HG03066 (cell line): Measurements from ENCODE around the gene EEF1B2.
"Not testable (repeated sequence)": the region's sequence is repeated elsewhere in the genome, so short reads cannot be mapped to it uniquely, and the experiment has no call there.

Experiments used
- ATAC-seq: cut with Tn5 transposase; IDR thresholded peaks from one replicate; pipeline ENCODE4 v1.9.1; 2021; ENCODE audit warnings: low read depth; ENCODE audit not compliant: unreplicated experiment

Gene EEF1B2

GRCh38 chr2:206163251-206163880 lies 3.7 kb downstream of the EEF1B2 start:
- ATAC-seq: no peak

- no peak for ATAC-seq
Observed at GRCh38 chr2:206164261-206164862, 4.7 kb downstream of the EEF1B2 start.

GRCh38 chr2:206168230-206168629 lies 8.5 kb downstream of the EEF1B2 start:
- ATAC-seq: not testable (repeated sequence)

DNA sequence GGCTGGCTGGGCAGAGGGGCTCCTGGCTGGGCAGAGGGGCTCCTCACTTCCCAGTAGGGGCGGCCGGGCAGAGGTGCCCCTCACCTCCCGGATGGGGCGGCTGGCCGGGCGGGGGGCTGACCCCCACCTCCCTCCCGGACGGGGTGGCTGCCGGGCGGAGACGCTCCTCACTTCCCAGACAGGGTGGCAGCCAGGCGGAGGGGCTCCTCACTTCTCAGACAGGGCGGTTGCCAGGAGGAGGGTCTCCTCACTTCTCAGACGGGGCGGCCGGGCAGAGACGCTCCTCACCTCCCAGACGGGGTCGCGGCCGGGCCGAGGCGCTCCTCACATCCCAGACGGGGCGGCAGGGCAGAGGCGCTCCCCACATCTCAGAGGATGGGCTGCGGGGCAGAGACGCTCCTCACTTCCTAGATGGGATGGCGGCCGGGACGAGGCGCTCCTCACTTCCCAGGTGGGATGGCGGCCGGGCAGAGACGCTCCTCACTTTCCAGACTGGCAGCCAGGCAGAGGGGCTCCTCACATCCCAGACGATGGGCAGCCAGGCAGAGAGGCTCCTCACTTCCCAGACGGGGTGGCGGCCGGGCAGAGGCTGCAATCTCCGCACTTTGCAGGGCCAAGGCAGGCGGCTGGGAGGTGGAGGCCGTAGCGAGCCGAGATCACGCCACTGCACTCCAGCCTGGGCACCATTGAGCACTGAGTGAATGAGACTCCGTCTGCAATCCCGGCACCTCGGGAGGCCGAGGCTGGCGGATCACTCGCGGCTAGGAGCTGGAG lies 12.1 kb downstream of the EEF1B2 start:
- ATAC-seq: not testable (repeated sequence)

- no peak for ATAC-seq
Observed at GRCh38 chr2:206173147-206173546, 13.5 kb downstream of the EEF1B2 start.

DNA sequence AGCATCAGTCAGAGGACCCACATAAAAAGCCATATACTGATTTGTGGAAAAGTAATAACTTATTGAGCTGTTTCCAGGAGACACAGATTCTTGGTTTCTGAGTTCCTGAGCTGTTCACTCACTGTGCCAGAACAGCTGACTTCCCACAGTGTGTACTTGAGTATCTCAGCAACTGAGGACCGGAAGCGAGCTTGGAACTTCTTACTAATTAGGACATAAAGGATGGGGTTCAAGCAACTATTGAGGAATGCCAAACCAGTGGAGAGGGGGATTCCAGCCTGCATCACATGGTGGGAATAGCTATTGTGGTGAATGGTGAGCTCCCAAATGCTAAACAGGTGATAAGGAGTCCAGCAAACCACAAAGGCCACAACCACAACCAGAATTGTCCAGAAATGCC lies 16.4 kb downstream of the EEF1B2 start:
- ATAC-seq: no peak

DNA sequence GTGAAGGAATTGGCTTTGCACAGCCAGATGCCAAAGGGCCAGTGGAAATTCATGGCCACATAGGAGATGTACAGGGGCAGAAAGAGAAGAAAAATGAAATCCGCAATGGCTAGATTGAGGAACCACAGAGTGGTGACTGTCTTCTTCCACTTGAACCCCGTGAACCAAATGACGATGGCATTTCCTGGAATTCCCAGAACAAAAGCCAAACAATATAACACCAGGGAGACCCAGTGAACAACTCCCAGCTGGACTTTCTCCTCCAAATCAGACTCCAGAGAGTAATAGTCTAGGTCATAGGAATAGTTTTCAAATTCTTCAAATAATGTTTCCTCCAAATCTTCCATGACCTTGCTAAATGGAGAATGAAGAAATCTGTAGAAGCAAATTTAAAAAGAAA lies 17.2 kb downstream of the EEF1B2 start:
- ATAC-seq: no peak

DNA sequence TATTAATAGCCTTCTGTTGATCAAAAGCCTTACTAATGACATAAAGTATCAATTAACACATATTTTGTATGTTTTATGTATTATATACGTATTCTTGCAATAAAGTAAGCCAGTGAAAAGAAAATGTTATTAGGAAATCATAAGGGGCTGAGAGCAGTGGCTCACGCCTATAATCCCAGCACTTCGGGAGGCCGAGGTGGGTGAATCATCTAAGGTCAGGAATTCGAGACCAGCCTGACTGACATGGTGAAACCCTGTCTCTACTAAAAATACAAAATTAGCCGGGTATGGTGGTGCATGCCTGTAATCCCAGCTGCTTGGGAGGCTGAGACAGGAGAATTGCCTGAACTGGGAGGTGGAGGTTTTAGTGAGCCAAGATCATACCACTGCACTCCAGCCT lies 21.8 kb downstream of the EEF1B2 start:
- ATAC-seq: not testable (repeated sequence)

DNA sequence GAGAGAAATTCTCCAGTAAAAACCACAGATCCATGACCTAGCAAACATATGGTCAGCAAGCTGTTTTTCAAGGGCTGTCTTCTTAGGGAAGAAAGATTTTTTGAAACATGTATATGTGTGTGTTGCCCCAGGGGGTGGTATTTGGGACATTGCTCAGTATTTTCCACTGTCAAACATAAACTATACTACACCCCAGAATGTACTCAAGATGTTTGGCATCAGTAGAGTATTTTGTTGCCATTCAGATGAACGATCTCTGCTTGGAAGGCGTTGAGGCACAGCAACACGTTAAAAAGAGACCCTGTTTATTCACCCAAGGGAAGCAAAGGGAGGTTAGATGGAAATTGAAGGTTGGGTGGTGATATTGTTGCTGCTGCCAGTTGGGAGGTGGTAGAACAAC lies 30.0 kb downstream of the EEF1B2 start:
- no peak for ATAC-seq

DNA sequence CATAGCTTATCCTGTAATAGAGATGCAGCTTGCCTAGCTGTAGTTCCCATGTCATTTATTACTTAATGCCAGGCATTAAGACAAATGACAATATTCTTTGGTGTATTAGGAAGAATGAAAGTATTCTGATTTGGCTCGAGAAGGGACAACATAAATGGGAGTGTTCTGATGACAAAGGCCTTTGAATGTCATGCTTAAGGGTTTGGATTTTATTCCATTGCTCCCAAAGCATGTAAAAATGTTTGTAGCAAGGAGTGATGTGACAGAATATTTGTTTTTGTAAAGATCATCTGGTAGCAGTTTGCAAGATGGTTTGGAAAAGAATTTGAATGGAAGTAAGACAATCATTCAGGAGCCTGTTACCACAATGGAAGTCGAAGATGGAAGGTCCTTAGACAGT lies 30.4 kb downstream of the EEF1B2 start:
- ATAC-seq: no peak

DNA sequence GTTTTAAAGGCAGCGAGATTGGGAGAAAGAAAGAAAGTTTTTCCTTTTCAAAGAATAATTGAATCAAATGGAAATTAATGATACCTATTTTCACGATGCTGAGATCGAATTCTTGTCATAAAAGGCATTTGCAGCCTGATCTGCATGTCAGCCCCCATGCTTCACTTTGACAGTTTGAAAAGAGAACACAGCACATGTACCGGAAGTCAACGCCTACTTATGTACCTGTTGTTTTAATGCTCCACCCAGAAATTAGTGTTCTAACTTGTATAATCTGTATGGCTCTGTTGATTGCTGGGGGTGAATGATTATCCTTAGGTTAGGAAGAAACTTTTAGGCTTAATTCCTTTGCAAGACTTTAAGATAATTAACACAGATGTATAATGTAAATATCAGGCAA lies 31.0 kb downstream of the EEF1B2 start:
- no peak for ATAC-seq

DNA sequence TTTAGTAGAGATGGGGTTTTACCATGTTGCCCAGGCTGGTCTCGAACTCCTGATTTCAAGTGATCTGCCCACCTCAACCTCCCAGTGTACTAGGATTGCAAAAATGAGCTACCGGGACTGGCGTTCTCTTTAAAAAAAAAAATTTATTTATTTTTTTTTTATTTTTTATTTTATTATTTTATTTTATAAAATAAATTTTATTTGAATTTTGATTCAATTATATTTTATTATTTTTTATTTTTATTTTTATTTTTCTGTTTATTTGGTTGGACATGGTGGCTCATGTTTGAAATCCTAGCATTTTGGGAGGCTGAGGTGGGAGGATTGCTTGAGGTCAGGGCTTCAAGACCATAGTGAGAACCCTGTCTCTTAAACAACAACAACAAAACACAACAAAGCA lies 32.5 kb downstream of the EEF1B2 start:
- ATAC-seq: no peak

- no peak for ATAC-seq
Observed at GRCh38 chr2:206193671-206194357, 34.1 kb downstream of the EEF1B2 start.

DNA sequence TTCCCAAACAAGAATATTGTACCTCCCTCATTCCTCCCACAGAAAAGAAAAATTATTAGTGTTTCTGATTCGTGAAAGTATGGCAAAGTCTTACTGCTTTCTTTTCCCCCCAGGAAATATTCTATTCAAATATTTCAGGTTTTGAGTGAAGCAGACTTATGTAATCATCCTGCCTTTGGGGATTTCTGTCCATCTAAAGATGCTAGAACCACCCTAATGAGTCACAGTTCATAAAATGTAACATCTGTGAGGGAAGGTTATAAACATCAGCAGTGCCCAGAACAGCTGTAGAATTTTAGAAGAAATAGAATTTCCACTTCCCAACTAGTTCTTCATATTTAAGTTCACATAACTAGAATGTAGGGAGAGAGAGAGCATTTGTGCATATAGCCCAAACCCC lies 39.0 kb downstream of the EEF1B2 start:
- no peak for ATAC-seq

DNA sequence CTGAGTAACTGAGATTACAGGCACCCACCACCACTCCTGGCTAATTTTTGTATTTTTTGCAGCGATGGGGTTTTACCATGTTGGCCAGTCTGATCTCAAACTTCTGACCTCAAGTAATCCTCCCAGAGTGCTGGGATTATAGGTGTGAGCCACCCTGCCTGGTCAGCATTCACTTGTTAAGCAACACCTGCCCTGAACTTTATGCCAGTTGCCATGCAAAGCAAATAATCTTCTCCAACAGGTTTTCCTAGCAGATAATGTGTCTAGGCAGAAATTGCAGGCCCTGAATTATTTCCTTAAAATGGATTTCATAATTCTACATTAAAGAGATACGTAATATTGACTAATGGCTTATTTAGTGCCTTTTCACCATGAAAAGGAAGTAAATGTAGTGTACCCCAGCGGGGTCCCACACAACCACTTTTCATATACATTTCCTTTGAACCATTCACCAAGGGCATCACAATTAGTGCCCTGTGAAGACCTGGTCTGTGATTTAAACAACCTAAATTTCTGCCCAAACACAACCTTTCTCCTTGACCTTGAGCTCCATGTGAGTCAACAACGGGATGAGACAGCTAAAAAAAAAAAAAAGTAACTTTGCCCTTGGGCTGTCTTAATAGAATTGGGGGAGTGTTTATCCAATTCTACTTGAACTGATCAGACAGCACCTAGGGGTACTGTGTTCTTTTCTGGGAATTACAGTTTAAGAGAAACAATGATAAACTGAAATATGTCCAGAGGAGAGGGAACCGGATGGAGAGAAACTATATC lies 41.6 kb downstream of the EEF1B2 start:
- no peak for ATAC-seq

GRCh38 chr2:206202446-206202845 lies 42.8 kb downstream of the EEF1B2 start:
- ATAC-seq: no peak

DNA sequence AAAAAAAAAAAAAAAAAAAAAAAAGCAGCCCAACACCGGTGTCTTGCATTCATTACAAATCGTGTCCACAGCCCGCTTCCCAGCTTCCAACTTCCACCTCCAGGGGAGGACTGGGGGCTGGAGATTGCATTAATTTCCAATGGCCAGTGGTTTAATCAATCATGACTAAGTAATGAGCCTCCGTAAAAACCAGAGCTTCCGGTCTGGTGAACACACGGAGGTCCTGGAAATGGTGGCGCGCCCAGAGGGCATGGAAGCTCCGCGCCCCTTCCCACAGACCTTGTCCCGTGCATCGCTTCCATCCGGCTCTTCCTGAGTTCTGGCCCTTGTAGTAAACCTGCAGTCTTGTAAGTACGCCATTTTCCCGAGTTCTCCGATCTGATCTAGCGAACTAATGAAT lies 43.6 kb downstream of the EEF1B2 start:
- no peak for ATAC-seq

DNA sequence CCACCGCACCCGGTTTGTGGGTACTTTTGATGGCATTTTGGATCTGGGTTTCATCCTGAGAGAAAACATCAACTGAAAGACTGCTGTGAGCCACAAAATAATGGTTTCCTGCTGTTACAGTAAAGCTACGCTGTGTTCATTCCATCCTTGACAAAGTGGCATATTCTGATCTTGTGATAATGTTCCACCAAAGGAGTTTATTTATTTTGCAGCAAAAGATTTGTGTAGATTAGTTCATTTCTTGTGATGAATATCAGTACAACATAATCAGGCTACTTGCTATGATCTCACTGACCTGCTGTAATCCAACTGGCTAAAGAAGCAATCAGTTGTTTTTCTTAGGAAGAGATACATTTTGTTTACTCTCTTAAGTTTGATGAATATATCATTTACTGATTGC lies 45.0 kb downstream of the EEF1B2 start:
- no peak for ATAC-seq

DNA sequence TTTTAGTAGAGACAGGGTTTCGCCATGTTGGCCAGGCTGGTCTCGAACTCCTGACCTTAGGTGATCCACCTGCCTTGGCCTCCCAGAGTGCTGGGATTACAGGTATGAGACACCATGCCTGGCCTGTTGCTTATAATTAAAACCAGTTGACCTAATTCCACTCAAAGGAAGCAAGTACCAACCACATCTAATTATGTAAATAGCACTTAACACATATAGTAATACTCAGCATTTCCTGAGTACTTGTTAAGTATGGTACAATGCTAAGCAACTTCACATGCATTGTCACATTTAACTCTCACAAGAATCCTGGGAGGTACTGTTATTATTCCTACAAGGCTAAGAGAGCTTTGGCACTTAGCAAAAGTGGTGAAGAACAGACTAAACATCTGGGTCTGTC lies 47.6 kb downstream of the EEF1B2 start:
- not testable (repeated sequence) for ATAC-seq

DNA sequence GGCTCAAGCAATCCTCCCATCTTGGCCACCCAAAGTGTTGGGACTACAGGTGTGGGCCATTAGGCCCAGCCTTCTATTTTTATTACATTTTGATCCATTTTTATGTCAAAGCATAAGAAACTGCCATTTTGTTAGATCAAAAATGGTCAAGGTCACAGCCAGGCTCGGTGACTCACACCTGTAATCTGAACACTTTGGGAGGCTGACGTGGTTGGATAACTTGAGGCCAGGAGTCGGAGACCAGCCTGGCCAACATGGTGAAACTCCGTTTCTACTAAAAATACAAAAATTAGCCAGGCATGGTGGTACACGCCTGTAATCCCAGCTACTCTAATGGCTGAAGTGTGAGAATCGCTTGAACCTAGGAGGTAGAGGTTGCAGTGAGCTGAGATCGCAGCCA lies 49.2 kb downstream of the EEF1B2 start:
- no peak for ATAC-seq
